HFF-Myc (cell line): Measurements from ENCODE around the gene KMT2B.

Source experiments
- DNase-seq: peaks from one replicate; pipeline ENCODE4 v3.0.0-alpha.2; 2011; ENCODE audit warnings: low read depth; ENCODE audit errors: extremely low read depth
- H3K4me3 ChIP-seq: replicated peaks from 2 replicates; pipeline ENCODE4 v1.5.1; 2011; ENCODE audit warnings: low read depth, mild to moderate bottlenecking, control low read depth, low read length
- TF ChIP-seq, protein P1 (sequence below): IDR thresholded peaks from 2 replicates; pipeline ENCODE4 v1.5.1; 2012; ENCODE audit warnings: mild to moderate bottlenecking, low read depth, low read length, control low read depth; ENCODE audit errors: missing control alignments

The KMT2B gene

DNA sequence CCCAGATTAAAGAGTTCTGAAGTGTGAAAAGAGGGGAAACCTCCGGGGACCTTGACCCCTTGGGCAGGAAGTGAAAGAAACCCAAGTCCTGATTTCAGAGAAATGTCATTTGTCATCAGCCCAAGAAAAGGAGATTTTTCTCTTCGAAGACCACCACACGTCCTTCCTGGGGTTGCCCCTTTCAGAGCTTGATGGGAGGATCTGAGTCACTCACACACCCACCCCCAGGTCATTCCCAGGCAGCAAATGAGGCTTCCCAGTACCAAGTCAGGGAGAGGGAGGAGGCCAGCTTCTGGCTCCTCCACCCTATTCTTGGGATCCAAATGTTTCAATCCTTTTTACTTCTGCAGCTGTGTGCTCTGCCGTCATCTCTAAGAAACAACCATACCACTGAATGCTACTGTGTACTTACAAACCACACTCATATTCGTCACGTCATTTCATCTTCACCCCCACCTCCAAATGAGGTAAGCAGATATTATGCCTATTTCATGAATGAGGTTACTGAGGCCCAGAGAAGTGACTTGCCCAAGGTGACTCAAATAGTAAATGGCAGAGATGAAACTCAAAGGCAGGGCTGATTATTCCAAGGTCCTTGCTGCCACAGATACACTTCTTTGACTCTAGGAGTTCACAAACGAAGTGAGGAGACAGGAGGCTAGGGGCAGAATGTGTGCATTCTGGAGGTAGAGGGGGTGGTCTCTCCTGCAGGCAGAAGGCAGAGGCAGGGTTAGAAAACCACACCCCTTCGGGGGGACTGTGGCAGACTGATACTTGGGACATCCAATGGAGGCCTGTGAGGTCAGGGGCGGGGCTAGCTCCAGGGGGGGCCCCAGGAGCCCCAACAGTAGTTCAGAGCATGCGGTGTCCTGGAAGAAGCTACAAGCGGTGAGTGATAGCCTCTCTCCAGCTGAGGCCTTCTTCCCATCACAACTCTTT lies 5.0 kb upstream of the KMT2B start:
- no peak overlapping the region for H3K4me3 ChIP-seq
- no peak for DNase-seq
- TF ChIP-seq, protein P1, sequence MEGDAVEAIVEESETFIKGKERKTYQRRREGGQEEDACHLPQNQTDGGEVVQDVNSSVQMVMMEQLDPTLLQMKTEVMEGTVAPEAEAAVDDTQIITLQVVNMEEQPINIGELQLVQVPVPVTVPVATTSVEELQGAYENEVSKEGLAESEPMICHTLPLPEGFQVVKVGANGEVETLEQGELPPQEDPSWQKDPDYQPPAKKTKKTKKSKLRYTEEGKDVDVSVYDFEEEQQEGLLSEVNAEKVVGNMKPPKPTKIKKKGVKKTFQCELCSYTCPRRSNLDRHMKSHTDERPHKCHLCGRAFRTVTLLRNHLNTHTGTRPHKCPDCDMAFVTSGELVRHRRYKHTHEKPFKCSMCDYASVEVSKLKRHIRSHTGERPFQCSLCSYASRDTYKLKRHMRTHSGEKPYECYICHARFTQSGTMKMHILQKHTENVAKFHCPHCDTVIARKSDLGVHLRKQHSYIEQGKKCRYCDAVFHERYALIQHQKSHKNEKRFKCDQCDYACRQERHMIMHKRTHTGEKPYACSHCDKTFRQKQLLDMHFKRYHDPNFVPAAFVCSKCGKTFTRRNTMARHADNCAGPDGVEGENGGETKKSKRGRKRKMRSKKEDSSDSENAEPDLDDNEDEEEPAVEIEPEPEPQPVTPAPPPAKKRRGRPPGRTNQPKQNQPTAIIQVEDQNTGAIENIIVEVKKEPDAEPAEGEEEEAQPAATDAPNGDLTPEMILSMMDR = no peak

DNA sequence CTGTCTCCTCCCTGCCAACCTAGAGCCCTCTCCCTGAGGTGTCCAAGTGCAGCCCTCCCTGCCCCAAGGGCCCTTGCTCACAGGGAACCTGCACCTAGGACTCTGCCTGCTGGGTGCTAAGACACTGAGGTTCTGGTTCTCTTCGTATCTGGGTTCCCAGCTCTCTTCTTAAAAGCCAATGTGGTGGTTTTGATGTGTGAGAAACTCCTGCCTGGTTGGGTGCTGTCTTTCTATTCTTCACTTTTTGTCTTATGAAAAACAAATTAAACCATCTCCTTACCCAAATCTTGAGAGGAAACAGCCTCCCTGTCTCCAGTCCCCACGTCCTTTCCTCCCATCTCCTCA lies 4.3 kb upstream of the KMT2B start:
- TF ChIP-seq, protein P1 = no peak
- H3K4me3 ChIP-seq = no peak overlapping the region
- no peak for DNase-seq

DNA sequence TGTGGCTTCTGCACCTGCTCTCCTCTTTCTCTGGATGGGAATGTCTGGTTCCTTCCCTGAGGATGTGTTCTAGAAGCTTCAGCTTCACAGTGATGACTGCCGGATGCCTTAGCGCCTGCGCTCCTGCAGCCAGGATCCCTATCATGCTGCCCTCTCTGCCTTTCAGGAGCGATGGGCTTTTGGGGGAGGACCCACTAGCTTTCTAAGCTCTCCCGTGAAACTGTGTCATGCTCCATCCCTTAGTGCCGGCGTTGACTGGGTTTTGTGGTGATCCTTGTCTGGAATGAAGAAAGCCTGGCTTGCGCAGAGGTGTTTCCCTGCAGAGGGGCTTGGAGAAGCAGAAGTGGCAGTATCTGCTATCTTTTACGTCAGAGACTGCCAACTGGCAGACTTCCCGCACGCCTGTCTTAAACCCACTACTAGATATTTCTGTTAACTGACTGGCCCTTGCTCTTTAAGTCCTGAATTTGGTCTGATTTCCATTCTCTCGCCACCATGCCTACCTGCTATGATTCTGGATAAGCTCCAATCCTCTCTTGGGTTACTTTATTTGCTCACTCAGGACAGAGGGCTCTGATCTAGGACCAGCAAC lies 3.8 kb upstream of the KMT2B start:
- no peak for DNase-seq
- TF ChIP-seq, protein P1 = no peak
- no peak overlapping the region for H3K4me3 ChIP-seq

DNA sequence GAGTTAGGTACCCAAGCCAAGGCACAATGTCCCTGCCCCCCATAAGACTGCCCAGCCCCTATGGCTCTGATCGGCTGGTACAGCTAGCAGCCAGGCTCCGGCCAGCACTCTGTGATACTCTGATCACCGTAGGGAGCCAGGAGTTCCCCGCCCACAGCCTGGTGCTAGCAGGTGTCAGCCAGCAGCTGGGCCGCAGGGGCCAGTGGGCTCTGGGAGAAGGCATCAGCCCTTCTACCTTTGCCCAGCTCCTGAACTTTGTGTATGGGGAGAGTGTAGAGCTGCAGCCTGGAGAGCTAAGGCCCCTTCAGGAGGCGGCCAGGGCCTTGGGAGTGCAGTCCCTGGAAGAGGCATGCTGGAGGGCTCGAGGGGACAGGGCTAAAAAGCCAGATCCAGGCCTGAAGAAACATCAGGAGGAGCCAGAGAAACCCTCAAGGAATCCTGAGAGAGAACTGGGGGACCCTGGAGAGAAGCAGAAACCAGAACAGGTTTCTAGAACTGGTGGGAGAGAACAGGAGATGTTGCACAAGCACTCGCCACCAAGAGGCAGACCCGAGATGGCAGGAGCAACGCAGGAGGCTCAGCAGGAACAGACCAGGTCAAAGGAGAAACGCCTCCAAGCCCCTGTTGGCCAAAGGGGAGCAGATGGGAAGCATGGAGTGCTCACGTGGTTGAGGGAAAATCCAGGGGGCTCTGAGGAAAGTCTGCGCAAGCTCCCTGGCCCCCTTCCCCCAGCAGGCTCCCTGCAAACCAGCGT lies 3.0 kb upstream of the KMT2B start:
- no peak for DNase-seq
- H3K4me3 ChIP-seq = no peak overlapping the region
- TF ChIP-seq, protein P1 = no peak

DNA sequence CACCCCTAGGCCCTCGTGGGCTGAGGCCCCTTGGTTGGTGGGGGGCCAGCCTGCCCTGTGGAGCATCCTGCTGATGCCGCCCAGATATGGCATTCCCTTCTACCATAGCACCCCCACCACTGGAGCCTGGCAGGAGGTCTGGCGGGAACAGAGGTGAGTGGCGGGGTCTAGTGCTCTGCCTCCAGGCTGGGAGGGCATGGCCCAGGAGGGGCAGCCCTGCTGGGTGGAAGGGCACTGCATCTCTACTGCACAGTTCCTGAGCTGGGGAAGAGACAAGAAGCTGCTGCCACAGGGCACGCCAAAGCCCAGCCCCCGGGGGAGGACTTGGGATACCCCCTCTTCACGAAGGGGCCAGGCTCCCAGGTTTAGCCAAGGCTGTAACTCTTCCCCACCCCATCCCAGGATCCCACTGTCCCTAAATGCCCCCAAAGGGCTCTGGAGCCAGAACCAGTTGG lies 2.4 kb upstream of the KMT2B start:
- DNase-seq = no peak
- TF ChIP-seq, protein P1 = no peak
- peak overlapping the region; percentile 84 for H3K4me3 ChIP-seq

DNA sequence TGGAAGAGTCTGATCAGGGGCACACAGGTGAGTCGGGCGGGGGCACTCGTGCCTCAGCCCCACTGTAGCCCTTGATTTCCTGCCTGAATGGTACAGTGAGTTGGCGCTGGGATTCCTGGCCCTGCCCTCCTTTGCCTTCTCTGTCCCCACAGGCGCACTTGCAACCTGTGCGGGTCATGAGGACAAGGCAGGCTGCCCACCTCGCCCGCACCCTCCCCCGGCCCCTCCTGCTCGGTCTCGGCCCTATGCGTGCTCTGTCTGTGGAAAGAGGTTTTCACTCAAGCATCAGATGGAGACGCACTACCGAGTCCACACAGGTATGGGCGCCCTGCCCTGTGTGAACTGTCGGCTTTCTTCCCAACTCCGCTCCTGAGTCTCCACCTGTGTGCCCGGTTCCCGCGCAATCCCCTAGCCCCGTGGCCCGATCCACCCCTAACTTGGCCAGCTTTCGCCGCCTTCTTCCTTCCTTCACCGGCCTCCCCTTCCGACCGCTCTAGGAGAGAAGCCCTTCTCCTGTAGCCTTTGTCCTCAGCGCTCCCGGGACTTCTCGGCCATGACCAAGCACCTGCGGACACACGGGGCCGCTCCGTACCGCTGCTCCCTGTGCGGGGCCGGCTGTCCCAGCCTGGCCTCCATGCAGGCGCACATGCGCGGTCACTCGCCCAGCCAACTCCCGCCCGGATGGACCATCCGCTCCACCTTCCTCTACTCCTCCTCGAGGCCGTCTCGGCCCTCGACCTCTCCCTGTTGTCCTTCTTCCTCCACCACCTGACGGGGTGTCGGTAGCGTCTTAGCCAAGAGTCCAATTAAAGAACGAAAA lies 1.6 kb upstream of the KMT2B start:
- H3K4me3 ChIP-seq = peak overlapping the region; percentile 84
- TF ChIP-seq, protein P1 = no peak
- DNase-seq = no peak
